Endodermal cell (in vitro differentiated cells): ENCODE data around the gene UGT1A1. TPM values are rescaled to one million over a fixed set of nuclear protein-coding genes. Genes with fewer than 3 reads are reported as not detected.
"Not testable (repeated sequence)": the region's sequence is repeated elsewhere in the genome, so short reads cannot be mapped to it uniquely, and the experiment has no call there.

Source experiments
- DNase-seq: peaks from one replicate; pipeline ENCODE4 v3.0.0-alpha.2; 2017
- H3K27ac ChIP-seq: 2 replicates; pipeline ENCODE4 v1.5.1; 2013; ENCODE audit warnings: mild to moderate bottlenecking, low read depth, low read length, moderate library complexity
- H3K27me3 ChIP-seq: 2 replicates; pipeline ENCODE4 v1.6.1; 2013; ENCODE audit warnings: mild to moderate bottlenecking, low read length, moderate library complexity; ENCODE audit not compliant: insufficient read depth, control insufficient read depth, poor library complexity, severe bottlenecking
- H3K36me3 ChIP-seq: 2 replicates; pipeline ENCODE4 v1.7.0; 2013; ENCODE audit warnings: mild to moderate bottlenecking, low read length, moderate library complexity; ENCODE audit not compliant: control insufficient read depth, insufficient read depth
- H3K4me1 ChIP-seq: one replicate; pipeline ENCODE4 v1.7.0; 2013; ENCODE audit warnings: low read length; ENCODE audit not compliant: control insufficient read depth, insufficient read depth
- H3K4me3 ChIP-seq: 2 replicates; pipeline ENCODE4 v1.5.1; 2013; ENCODE audit warnings: mild to moderate bottlenecking, low read length, moderate library complexity
- H3K9ac ChIP-seq: 2 replicates; pipeline ENCODE4 v1.6.1; 2013; ENCODE audit warnings: mild to moderate bottlenecking, low read length, moderate library complexity; ENCODE audit not compliant: poor library complexity, severe bottlenecking; ENCODE audit errors: extremely low read depth
- H3K9me3 ChIP-seq: 2 replicates; pipeline ENCODE4 v1.6.1; 2013; ENCODE audit warnings: mild to moderate bottlenecking, low read length, moderate library complexity; ENCODE audit not compliant: control insufficient read depth
- H3K27ac Mint-ChIP-seq: 2 replicates; pipeline ENCODE4 v1.8.0; 2020; ENCODE audit warnings: mixed read lengths
- H3K27me3 Mint-ChIP-seq: 2 replicates; pipeline ENCODE4 v1.8.0; 2021; ENCODE audit warnings: mild to moderate bottlenecking, mixed read lengths; ENCODE audit not compliant: insufficient read depth
- H3K36me3 Mint-ChIP-seq: 2 replicates; pipeline ENCODE4 v1.8.0; 2020; ENCODE audit warnings: low read depth, mixed read lengths
- H3K4me1 Mint-ChIP-seq: 2 replicates; pipeline ENCODE4 v1.8.0; 2020; ENCODE audit warnings: mixed read lengths
- H3K4me3 Mint-ChIP-seq: 2 replicates; pipeline ENCODE4 v1.8.0; 2020; ENCODE audit warnings: mild to moderate bottlenecking, moderate library complexity, mixed read lengths
- H3K9me3 Mint-ChIP-seq: 2 replicates; pipeline ENCODE4 v1.8.0; 2020; ENCODE audit warnings: mild to moderate bottlenecking, mixed read lengths
- CTCF ChIP-seq: fragments of 200-600 bp; sonication (generic); conservative IDR thresholded peaks from 2 replicates; pipeline ENCODE4 v1.5.0; 2021; ENCODE audit warnings: antibody characterized with exemption, mild to moderate bottlenecking
- WGBS, 2 experiments: methylation state at CpG; one replicate each; pipeline versions ENCODE4 v1.1.5 to v1.1.7; 2013; ENCODE audit warnings: missing lambda C conversion rate in 2 of 2, mixed read lengths in 1 of 2; ENCODE audit not compliant: insufficient coverage in 1 of 2, insufficient read length in 1 of 2; 5-methylcytosine and 5-hydroxymethylcytosine counted together
- total RNA-seq, 2 donors: library from RNA; stranded (reverse); fragmentation: NEBNext Ultra II Directional in 1 of 2; extraction: Animal tissue kit (Norgen Biotek cat#: 25700) in 1 of 2; gene quantifications; 2 replicates in 1 of 2; 3 replicates in 1 of 2; pipeline ENCODE4 v1.2.1, GENCODE V29; 2021

Gene UGT1A1
- total RNA-seq, 2 donors from 2014 or later: not detected

- no peak for TF ChIP-seq CTCF
- no peaks in the 10 kb centered on the region for H3K27me3 ChIP-seq
- 94 to 98% methylated on average over 36 to 44 of the region's 46 CpGs for WGBS, 2 experiments
- no peaks in the 10 kb centered on the region for H3K4me1 ChIP-seq
- no peak overlapping the region for H3K9ac ChIP-seq
- Mint-ChIP-seq H3K36me3 (no peaks in the 10 kb centered on the region), H3K27ac (no peak overlapping the region), H3K4me3 (no peak overlapping the region), H3K9me3 (peaks cover 23% of the 10 kb centered on the region), H3K27me3 (peaks cover 10% of the 10 kb centered on the region), H3K4me1 (no peaks in the 10 kb centered on the region)
- no peak for DNase-seq
- H3K36me3 ChIP-seq: no peaks in the 10 kb centered on the region
- no peak overlapping the region for H3K4me3 ChIP-seq
- no peak overlapping the region for H3K27ac ChIP-seq
- peaks cover 16% of the 10 kb centered on the region for H3K9me3 ChIP-seq
Observed at GRCh38 chr2:233743464-233744259, 16.4 kb upstream of the UGT1A1 start.

- no peaks in the 10 kb centered on the region for H3K4me1 Mint-ChIP-seq
- no peak for DNase-seq
- Histone ChIP-seq H3K9me3 (peaks cover 5% of the 10 kb centered on the region), H3K36me3 (no peaks in the 10 kb centered on the region), H3K27ac (no peak overlapping the region), H3K27me3 (no peaks in the 10 kb centered on the region), H3K4me3 (no peak overlapping the region), H3K9ac (no peak overlapping the region), H3K4me1 (no peaks in the 10 kb centered on the region)
- 92 to 100% methylated on average over 3 to 5 of the region's 5 CpGs for WGBS, 2 experiments
- H3K4me3 Mint-ChIP-seq: no peak overlapping the region
- H3K36me3 Mint-ChIP-seq: no peaks in the 10 kb centered on the region
- peaks cover 10% of the 10 kb centered on the region for H3K27me3 Mint-ChIP-seq
- peaks cover 22% of the 10 kb centered on the region for H3K9me3 Mint-ChIP-seq
- no peak overlapping the region for H3K27ac Mint-ChIP-seq
- TF ChIP-seq CTCF: no peak
Observed at GRCh38 chr2:233745073-233745755, 14.9 kb upstream of the UGT1A1 start.

GRCh38 chr2:233745838-233746237, 14.2 kb upstream of the UGT1A1 start:
- H3K27me3 Mint-ChIP-seq, H3K4me1 Mint-ChIP-seq, H3K4me1 ChIP-seq, H3K27me3 ChIP-seq, H3K4me3 Mint-ChIP-seq, H3K4me3 ChIP-seq, H3K36me3 ChIP-seq, H3K9me3 ChIP-seq, H3K9ac ChIP-seq, H3K36me3 Mint-ChIP-seq, DNase-seq, H3K27ac Mint-ChIP-seq, H3K27ac ChIP-seq: not testable (repeated sequence)
- peaks cover 24% of the 10 kb centered on the region for H3K9me3 Mint-ChIP-seq
- 95 to 100% methylated on average over 1 to 2 of the region's 2 CpGs for WGBS, 2 experiments
